ENCODE results near the gene ZDHHC12. TPM values are rescaled to one million over a fixed set of nuclear protein-coding genes. Genes with fewer than 3 reads are reported as not detected.

The ZDHHC12 gene
- total RNA-seq, 6 donors from 2014 or later: 21.7 to 70.1 (median 50.6) TPM

- peak in 1 of 2 donors; percentile 2 for DNase-seq
- Histone ChIP-seq H3K27me3 (no peaks in the 10 kb centered on the region), H3K36me3 (peaks cover 0 to 42% (median 21%) of the 10 kb centered on the region in 4 donors), H3K27ac (no peak overlapping the region), H3K4me1 (peaks cover 0 to 11% (median 0%) of the 10 kb centered on the region in 4 donors), H3K9me3 (no peaks in the 10 kb centered on the region), H3K4me3 (no peak overlapping the region)
- TF ChIP-seq POLR2A (IDR thresholded peaks at IDR 0.05) (no peak), EP300 (IDR thresholded peaks at IDR 0.05) (no peak), POLR2AphosphoS5 (IDR thresholded peaks at IDR 0.05) (no peak)
- peak in 1 of 2 donors; percentile 3 for ATAC-seq (ENCODE audit: low FRiP score in 2 of 2)
- WGBS, 2 donors: 94 to 95% methylated on average over 6 of the region's 6 CpGs
Observed at GRCh38 chr9:128715436-128715750, 8.5 kb downstream of the ZDHHC12 start.

GRCh38 chr9:128714586-128715435 lies 9.1 kb downstream of the ZDHHC12 start:
- 91 to 99% methylated on average over 15 to 24 of the region's 24 CpGs for WGBS, 2 donors
- peaks cover 0 to 8% (median 0%) of the 10 kb centered on the region in 4 donors for H3K4me1 ChIP-seq
- H3K27me3 ChIP-seq: no peaks in the 10 kb centered on the region
- DNase-seq (no peak), ATAC-seq (ENCODE audit: low FRiP score in 2 of 2) (peak in 1 of 2 donors; percentile 6)
- peaks cover 0 to 36% (median 17%) of the 10 kb centered on the region in 4 donors for H3K36me3 ChIP-seq
- no peak for TF ChIP-seq POLR2AphosphoS5 (IDR thresholded peaks at IDR 0.05)
- no peak for TF ChIP-seq CTCF (IDR thresholded peaks at IDR 0.05)
- no peak for TF ChIP-seq POLR2A (IDR thresholded peaks at IDR 0.05)
- no peaks in the 10 kb centered on the region for H3K9me3 ChIP-seq
- no peak overlapping the region for H3K27ac ChIP-seq
- H3K4me3 ChIP-seq: no peak overlapping the region

- Histone ChIP-seq H3K4me3 (no peak overlapping the region), H3K27ac (no peak overlapping the region), H3K9me3 (no peaks in the 10 kb centered on the region), H3K27me3 (no peaks in the 10 kb centered on the region), H3K4me1 (peaks cover 0 to under 1% (median 0%) of the 10 kb centered on the region in 4 donors), H3K36me3 (peaks cover 0 to 34% (median 15%) of the 10 kb centered on the region in 4 donors)
- WGBS, 2 donors: 98 to 99% methylated on average over 11 to 19 of the region's 19 CpGs
- TF ChIP-seq POLR2AphosphoS5 (IDR thresholded peaks at IDR 0.05): no peak
- no peak for TF ChIP-seq POLR2A (IDR thresholded peaks at IDR 0.05)
- no peak for TF ChIP-seq EP300 (IDR thresholded peaks at IDR 0.05)
- no peak for TF ChIP-seq CTCF (IDR thresholded peaks at IDR 0.05)
- ATAC-seq (ENCODE audit: low FRiP score in 2 of 2) (no peak), DNase-seq (no peak)
Observed at GRCh38 chr9:128713941-128714573, 9.9 kb downstream of the ZDHHC12 start.

GRCh38 chr9:128713411-128713780 lies 10.5 kb downstream of the ZDHHC12 start:
- H3K27me3 ChIP-seq: no peaks in the 10 kb centered on the region
- TF ChIP-seq CTCF (IDR thresholded peaks at IDR 0.05) (no peak), POLR2A (IDR thresholded peaks at IDR 0.05) (no peak), POLR2AphosphoS5 (IDR thresholded peaks at IDR 0.05) (no peak), EP300 (IDR thresholded peaks at IDR 0.05) (no peak)
- ATAC-seq (ENCODE audit: low FRiP score in 2 of 2) (peak in 1 of 2 donors; percentile 8), DNase-seq (peak in 1 of 2 donors; percentile 14)
- WGBS, 2 donors: 93% methylated on average over 9 to 11 of the region's 13 CpGs
- no peak overlapping the region for H3K27ac ChIP-seq
- H3K4me3 ChIP-seq: no peak overlapping the region
- no peaks in the 10 kb centered on the region for H3K9me3 ChIP-seq
- no peaks in the 10 kb centered on the region for H3K4me1 ChIP-seq
- H3K36me3 ChIP-seq: peaks cover 0 to 34% (median 15%) of the 10 kb centered on the region in 4 donors

All from upper lobe of left lung (tissue), 6 donors.